Erythroblast (primary cell): Measurements from ENCODE around the gene NR2F1-AS1.
"Not testable (repeated sequence)": the region's sequence is repeated elsewhere in the genome, so short reads cannot be mapped to it uniquely, and the experiment has no call there.

Experiments used
- DNase-seq, 2 experiments: peaks; one replicate each; lab custom pipeline; 2025; lab: John Stamatoyannopoulos, UW
- GATA1 ChIP-seq: IDR thresholded peaks from 2 replicates; pipeline ENCODE4 v1.6.1; 2011; ENCODE audit warnings: low read depth, mild to moderate bottlenecking, control low read depth, low read length, moderate library complexity
- POLR2A ChIP-seq: IDR thresholded peaks from 2 replicates; pipeline ENCODE4 v1.6.1; 2011; ENCODE audit warnings: mild to moderate bottlenecking, low read length

NR2F1-AS1 gene

GRCh38 chr5:93512799-93513198 is 68.2 kb downstream of the NR2F1-AS1 start:
- no peak for TF ChIP-seq POLR2A
- TF ChIP-seq GATA1, result no peak
- DNase-seq, result no peak

GRCh38 chr5:93511445-93511844 is 69.6 kb downstream of the NR2F1-AS1 start:
- TF ChIP-seq POLR2A (no peak), GATA1 (no peak)
- no peak for DNase-seq

GRCh38 chr5:93510626-93511380 is 70.2 kb downstream of the NR2F1-AS1 start:
- TF ChIP-seq GATA1 (no peak), POLR2A (no peak)
- no peak for DNase-seq

GRCh38 chr5:93505553-93505952 is 75.5 kb downstream of the NR2F1-AS1 start:
- DNase-seq, result not testable (repeated sequence)

- DNase-seq, result no peak
- TF ChIP-seq POLR2A (no peak), GATA1 (no peak)
Observed at GRCh38 chr5:93503598-93504067, 77.4 kb downstream of the NR2F1-AS1 start.

- TF ChIP-seq POLR2A (no peak), GATA1 (no peak)
- no peak for DNase-seq
Observed at GRCh38 chr5:93497096-93497495, 83.9 kb downstream of the NR2F1-AS1 start.

- no peak for TF ChIP-seq GATA1
- no peak for TF ChIP-seq POLR2A
- no peak for DNase-seq
Observed at GRCh38 chr5:93479982-93480509, 101.0 kb downstream of the NR2F1-AS1 start.

GRCh38 chr5:93477816-93478215 is 103.2 kb downstream of the NR2F1-AS1 start:
- TF ChIP-seq GATA1 (no peak), POLR2A (no peak)
- no peak for DNase-seq

GRCh38 chr5:93476251-93476742 is 104.7 kb downstream of the NR2F1-AS1 start:
- DNase-seq, result no peak
- no peak for TF ChIP-seq GATA1
- no peak for TF ChIP-seq POLR2A

- TF ChIP-seq GATA1 (no peak), POLR2A (no peak)
- DNase-seq, result no peak
Observed at GRCh38 chr5:93462916-93463315, 118.1 kb downstream of the NR2F1-AS1 start.

- TF ChIP-seq GATA1 (no peak), POLR2A (no peak)
- DNase-seq, result no peak
Observed at GRCh38 chr5:93461756-93462155, 119.3 kb downstream of the NR2F1-AS1 start.

GRCh38 chr5:93460286-93460685 is 120.7 kb downstream of the NR2F1-AS1 start:
- TF ChIP-seq POLR2A (no peak), GATA1 (no peak)

GRCh38 chr5:93456796-93457195 is 124.2 kb downstream of the NR2F1-AS1 start:
- DNase-seq, result not testable (repeated sequence)

More at GRCh38 chr5:93460286-93460685, 120.7 kb downstream of the NR2F1-AS1 start:
- no peak for DNase-seq

- no peak for DNase-seq
- no peak for TF ChIP-seq GATA1
- TF ChIP-seq POLR2A, result no peak
Observed at GRCh38 chr5:93454896-93455295, 126.1 kb downstream of the NR2F1-AS1 start.

- no peak for DNase-seq
- TF ChIP-seq GATA1 (no peak), POLR2A (no peak)
Observed at GRCh38 chr5:93452255-93452654, 128.8 kb downstream of the NR2F1-AS1 start.
